Caco-2 (cell line): Measurements from ENCODE around the gene OR4D6. TPM values are rescaled to one million over a fixed set of nuclear protein-coding genes. Genes with fewer than 3 reads are reported as not detected.

Experiments used
- BruUV-seq: library from RNA; stranded (reverse); fragments of 400-500 nt; replicated peaks from 2 replicates; lab custom pipeline; 2021; lab: Mats Ljungman, UMichigan
- CTCF ChIA-PET: fragments of 300-600 bp; sonication (Branson Sonifier 250); formaldehyde crosslinking; loops from one replicate; lab custom pipeline; 2022; ENCODE audit warnings: antibody characterized with exemption; lab: Charles Lee
- POLR2A ChIA-PET: fragments of 300-600 bp; sonication (Branson Sonifier 250); formaldehyde crosslinking; loops from one replicate; lab custom pipeline; 2022; ENCODE audit warnings: antibody characterized with exemption; lab: Charles Lee
- DNase-seq, 2 experiments: peaks; one replicate each; pipeline versions ENCODE4 v3.0.0 to v3.0.0-alpha.2; 2020 to 2022
- H3K27me3 ChIP-seq: replicated peaks from 2 replicates; pipeline ENCODE4 v1.6.0; 2011; ENCODE audit warnings: low read length; ENCODE audit not compliant: control insufficient read depth, insufficient read depth
- H3K36me3 ChIP-seq: 2 replicates; pipeline ENCODE4 v1.5.1; 2011; ENCODE audit warnings: low read length; ENCODE audit not compliant: control insufficient read depth, insufficient read depth
- H3K4me1 ChIP-seq: fragments of 250-450 bp; sonication (Bioruptor Pico); 2 replicates; pipeline ENCODE4 v1.5.1; 2020; ENCODE audit warnings: mild to moderate bottlenecking
- H3K4me3 ChIP-seq: 2 replicates; pipeline ENCODE4 v1.5.1; 2011; ENCODE audit warnings: low read depth, mild to moderate bottlenecking, control low read depth, low read length
- H3K9me3 ChIP-seq: fragments of 250-450 bp; sonication (Bioruptor Pico); 2 replicates; pipeline ENCODE4 v1.5.1; 2020; ENCODE audit warnings: mild to moderate bottlenecking, moderate library complexity
- H3K27ac Mint-ChIP-seq: one replicate; pipeline ENCODE4 v1.8.0; 2022; ENCODE audit warnings: mixed read lengths; ENCODE audit not compliant: unreplicated experiment
- H3K27me3 Mint-ChIP-seq: one replicate; pipeline ENCODE4 v1.8.0; 2022; ENCODE audit warnings: mixed read lengths; ENCODE audit not compliant: insufficient read depth, unreplicated experiment
- H3K36me3 Mint-ChIP-seq: one replicate; pipeline ENCODE4 v1.8.0; 2022; ENCODE audit warnings: mild to moderate bottlenecking, mixed read lengths; ENCODE audit not compliant: insufficient read depth, unreplicated experiment
- H3K4me1 Mint-ChIP-seq: one replicate; pipeline ENCODE4 v1.8.0; 2022; ENCODE audit warnings: low read depth, mixed read lengths; ENCODE audit not compliant: unreplicated experiment
- H3K4me3 Mint-ChIP-seq: one replicate; pipeline ENCODE4 v1.8.0; 2022; ENCODE audit warnings: mild to moderate bottlenecking, moderate library complexity, mixed read lengths; ENCODE audit not compliant: unreplicated experiment
- H3K9me3 Mint-ChIP-seq: one replicate; pipeline ENCODE4 v1.8.0; 2022; ENCODE audit warnings: mixed read lengths; ENCODE audit not compliant: unreplicated experiment
- intact Hi-C: fragments of 100-400 bp; cut with micrococcal nuclease; formaldehyde crosslinking; loops from one replicate; pipeline ENCODE4 v1.10.0; 2022; ENCODE audit not compliant: unreplicated experiment
- total RNA-seq: library from RNA; stranded (reverse); gene quantifications from 2 replicates; pipeline ENCODE4 v1.2.3, GENCODE V29; 2022
- TF ChIP-seq, protein P1 (sequence below), 2 experiments: fragments of 200-600 bp in 1 of 2; IDR thresholded peaks; 1 replicate in 1 of 2; 2 replicates in 1 of 2; pipeline versions ENCODE4 v1.5.1 to v1.8.0; 2011 to 2022; ENCODE audit warnings: antibody characterized with exemption in 1 of 2, control low read depth in 1 of 2, inconsistent platforms in 1 of 2, low read depth in 1 of 2, low read length in 1 of 2, mild to moderate bottlenecking in 1 of 2, moderate library complexity in 1 of 2; ENCODE audit not compliant: insufficient read depth in 1 of 2, severe bottlenecking in 1 of 2, unreplicated experiment in 1 of 2

Gene OR4D6
- total RNA-seq, 1 experiment from 2014 or later, result not detected

DNA sequence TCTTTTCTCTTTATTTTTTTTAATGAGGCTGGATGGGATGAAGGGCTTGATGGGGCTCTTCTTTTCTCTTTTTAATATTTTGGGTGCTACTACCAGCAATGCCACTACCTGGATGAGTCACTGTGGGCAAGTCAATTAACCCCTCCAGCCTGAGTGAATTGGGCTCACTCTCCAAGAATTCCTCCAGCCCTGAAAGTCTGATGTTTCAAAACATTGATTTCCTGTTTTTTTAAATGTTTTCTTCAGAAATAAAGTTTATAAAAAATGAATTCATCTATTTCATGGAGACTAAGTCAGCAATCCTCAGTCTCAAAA lies 29.7 kb upstream of the OR4D6 start:
- Mint-ChIP-seq H3K27ac (no peak overlapping the region), H3K9me3 (no peaks in the 10 kb centered on the region), H3K4me3 (no peak overlapping the region), H3K4me1 (no peaks in the 10 kb centered on the region), H3K27me3 (no peaks in the 10 kb centered on the region), H3K36me3 (no peaks in the 10 kb centered on the region)
- Histone ChIP-seq H3K4me1 (no peaks in the 10 kb centered on the region), H3K36me3 (no peaks in the 10 kb centered on the region), H3K9me3 (no peaks in the 10 kb centered on the region), H3K4me3 (no peak overlapping the region), H3K27me3 (no peaks in the 10 kb centered on the region)
- DNase-seq, result no peak
- intact Hi-C loops, result no loop called here
- POLR2A ChIA-PET, result no interaction called here
- TF ChIP-seq, protein P1, sequence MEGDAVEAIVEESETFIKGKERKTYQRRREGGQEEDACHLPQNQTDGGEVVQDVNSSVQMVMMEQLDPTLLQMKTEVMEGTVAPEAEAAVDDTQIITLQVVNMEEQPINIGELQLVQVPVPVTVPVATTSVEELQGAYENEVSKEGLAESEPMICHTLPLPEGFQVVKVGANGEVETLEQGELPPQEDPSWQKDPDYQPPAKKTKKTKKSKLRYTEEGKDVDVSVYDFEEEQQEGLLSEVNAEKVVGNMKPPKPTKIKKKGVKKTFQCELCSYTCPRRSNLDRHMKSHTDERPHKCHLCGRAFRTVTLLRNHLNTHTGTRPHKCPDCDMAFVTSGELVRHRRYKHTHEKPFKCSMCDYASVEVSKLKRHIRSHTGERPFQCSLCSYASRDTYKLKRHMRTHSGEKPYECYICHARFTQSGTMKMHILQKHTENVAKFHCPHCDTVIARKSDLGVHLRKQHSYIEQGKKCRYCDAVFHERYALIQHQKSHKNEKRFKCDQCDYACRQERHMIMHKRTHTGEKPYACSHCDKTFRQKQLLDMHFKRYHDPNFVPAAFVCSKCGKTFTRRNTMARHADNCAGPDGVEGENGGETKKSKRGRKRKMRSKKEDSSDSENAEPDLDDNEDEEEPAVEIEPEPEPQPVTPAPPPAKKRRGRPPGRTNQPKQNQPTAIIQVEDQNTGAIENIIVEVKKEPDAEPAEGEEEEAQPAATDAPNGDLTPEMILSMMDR (IDR thresholded peaks at IDR 0.05; ENCODE audit: insufficient read depth in 1 of 2, low read depth in 1 of 2, low read length in 1 of 2, severe bottlenecking in 1 of 2, unreplicated experiment in 1 of 2), result no peak
- CTCF ChIA-PET, result no interaction called here
- BruUV-seq, result no TSS peak

- no peak overlapping the region for H3K27ac Mint-ChIP-seq
- peaks cover 3% of the 10 kb centered on the region for H3K27me3 Mint-ChIP-seq
- Histone ChIP-seq H3K9me3 (no peaks in the 10 kb centered on the region), H3K27me3 (no peaks in the 10 kb centered on the region), H3K4me1 (no peaks in the 10 kb centered on the region), H3K36me3 (no peaks in the 10 kb centered on the region), H3K4me3 (no peak overlapping the region)
- CTCF ChIA-PET, result no interaction called here
- BruUV-seq, result no TSS peak
- H3K4me1 Mint-ChIP-seq, result no peaks in the 10 kb centered on the region
- no peak overlapping the region for H3K4me3 Mint-ChIP-seq
- DNase-seq, result peak; percentile 46 to 68
- POLR2A ChIA-PET, result no interaction called here
- no peaks in the 10 kb centered on the region for H3K9me3 Mint-ChIP-seq
- H3K36me3 Mint-ChIP-seq, result no peaks in the 10 kb centered on the region
- TF ChIP-seq, protein P1 (IDR thresholded peaks at IDR 0.05; ENCODE audit: insufficient read depth in 1 of 2, low read depth in 1 of 2, low read length in 1 of 2, severe bottlenecking in 1 of 2, unreplicated experiment in 1 of 2), result peak; percentile 68 to 74
- intact Hi-C loops, result loop anchor here (1.0 to 2.0 kb wide), 4 partner anchors 167 to 259 kb away; no protein-coding TSS in a partner anchor
These were observed 26.7 kb upstream of the OR4D6 start for GRCh38 chr11:59429924-59430516.

- POLR2A ChIA-PET, result no interaction called here
- Histone ChIP-seq H3K27me3 (no peaks in the 10 kb centered on the region), H3K4me3 (no peak within 1 kb of the TSS), H3K9me3 (no peaks in the 10 kb centered on the region), H3K36me3 (no peaks in the 10 kb centered on the region), H3K4me1 (no peaks in the 10 kb centered on the region)
- Mint-ChIP-seq H3K4me3 (no peak within 1 kb of the TSS), H3K9me3 (no peaks in the 10 kb centered on the region), H3K27ac (no peak within 1 kb of the TSS), H3K27me3 (peaks cover 9% of the 10 kb centered on the region), H3K36me3 (no peaks in the 10 kb centered on the region), H3K4me1 (no peaks in the 10 kb centered on the region)
- BruUV-seq, result no TSS peak
- CTCF ChIA-PET, result no interaction called here
- no peak for DNase-seq
- TF ChIP-seq, protein P1 (IDR thresholded peaks at IDR 0.05; ENCODE audit: insufficient read depth in 1 of 2, low read depth in 1 of 2, low read length in 1 of 2, severe bottlenecking in 1 of 2, unreplicated experiment in 1 of 2), result no peak
- intact Hi-C loops, result no loop called here
These were observed 20.6 kb upstream of the OR4D6 start, which contains the start of gene OR5A1 for GRCh38 chr11:59436169-59436568. Gene OR5A1, plus strand, starts transcription at chr11:59436469. Its CDS starts 6,700 bp downstream, at chr11:59443169.
